Spleen (tissue), 11 donors: ENCODE data around the gene C1orf115. TPM values are rescaled to one million over a fixed set of nuclear protein-coding genes. Genes with fewer than 3 reads are reported as not detected.
A peak's percentile ranks its signal among the peaks of the same experiment; 100 is the strongest.

ENCODE experiments used
- DNase-seq: peaks from one replicate; pipeline ENCODE4 v3.0.0-alpha.2; 2020
- H3K27ac ChIP-seq, 8 donors: fragments of 200-600 bp; sonication (generic) in 7 of 8; 1 replicate in 4 of 8; 2 replicates in 4 of 8; pipeline versions ENCODE4 v1.5.0 to v1.8.0; 2016 to 2021; ENCODE audit warnings: inconsistent platforms in 4 of 8, mild to moderate bottlenecking in 4 of 8, moderate library complexity in 1 of 8
- H3K27me3 ChIP-seq, 7 donors: fragments of 200-600 bp; sonication (generic) in 6 of 7; replicated peaks in 1 of 7; 1 replicate in 4 of 7; 2 replicates in 3 of 7; pipeline versions ENCODE4 v1.5.0 to v1.8.0; 2016 to 2021; ENCODE audit warnings: inconsistent platforms in 3 of 7, mild to moderate bottlenecking in 1 of 7
- H3K36me3 ChIP-seq, 6 donors: fragments of 200-600 bp; sonication (generic) in 5 of 6; 1 replicate in 4 of 6; 2 replicates in 2 of 6; pipeline versions ENCODE4 v1.5.0 to v1.8.0; 2016 to 2021; ENCODE audit warnings: inconsistent platforms in 2 of 6
- H3K4me1 ChIP-seq, 6 donors: fragments of 200-600 bp; sonication (generic) in 5 of 6; 1 replicate in 3 of 6; 2 replicates in 3 of 6; pipeline versions ENCODE4 v1.5.0 to v1.8.0; 2016 to 2021; ENCODE audit warnings: inconsistent platforms in 3 of 6
- H3K4me3 ChIP-seq, 8 donors: fragments of 200-600 bp; sonication (generic) in 7 of 8; 1 replicate in 4 of 8; 2 replicates in 4 of 8; pipeline versions ENCODE4 v1.5.0 to v1.8.0; 2016 to 2021; ENCODE audit warnings: inconsistent platforms in 4 of 8, mild to moderate bottlenecking in 4 of 8, moderate library complexity in 2 of 8
- H3K9me3 ChIP-seq, 8 donors: fragments of 200-600 bp; sonication (generic) in 7 of 8; 1 replicate in 4 of 8; 2 replicates in 4 of 8; pipeline versions ENCODE4 v1.5.0 to v1.8.0; 2016 to 2021; ENCODE audit warnings: inconsistent platforms in 4 of 8
- POLR2A ChIP-seq, 3 donors: fragments of 450-650 bp; IDR thresholded peaks; one replicate each; pipeline ENCODE4 v1.5.1; 2017; ENCODE audit warnings: antibody characterized with exemption in 3 of 3, mild to moderate bottlenecking in 1 of 3
- POLR2AphosphoS5 ChIP-seq, 3 donors: sonication (generic); formaldehyde crosslinking; IDR thresholded peaks; one replicate each; pipeline ENCODE4 v1.5.1; 2017; ENCODE audit warnings: antibody characterized with exemption in 3 of 3
- WGBS, 5 donors: extraction: QIAGEN DNeasy Blood & Tissue Kit in 3 of 5; methylation state at CpG; one replicate each; pipeline versions ENCODE4 v1.1.5 to v1.1.7; 2013 to 2018; 5-methylcytosine and 5-hydroxymethylcytosine counted together
- intact Hi-C: fragments of 100-400 bp; cut with DNase I; formaldehyde crosslinking; loops from one replicate; pipeline ENCODE4 v1.15.0; 2023; ENCODE audit warnings: low total_unique reads
- polyA plus RNA-seq, 3 donors: library from polyadenylated mRNA; stranded (reverse); fragments of 200-250 nt; gene quantifications; one replicate each; pipeline ENCODE4 v1.2.1, GENCODE V29; 2013
- total RNA-seq, 7 donors: library from RNA; depleted of rRNA in 3 of 7; stranded (reverse); fragments of >200 nt in 3 of 7; fragmentation: NEBNext Ultra II Directional in 4 of 7; extraction: Animal tissue kit (Norgen Biotek cat#: 25700) in 4 of 7; gene quantifications; one replicate each; pipeline versions ENCODE4 v1.1.0 to v1.2.1, GENCODE V29; 2016 to 2021
- TF ChIP-seq, protein P1 (sequence below), 11 experiments: fragments of 200-600 bp in 7 of 11; fragments of 450-650 bp in 4 of 11; sonication (generic) in 4 of 11; IDR thresholded peaks in 8 of 11; conservative IDR thresholded peaks in 3 of 11; 1 replicate in 7 of 11; 2 replicates in 4 of 11; pipeline versions ENCODE4 v1.4.0 to v1.8.0; 2016 to 2021; ENCODE audit warnings: antibody characterized with exemption in 11 of 11, inconsistent platforms in 4 of 11, mild to moderate bottlenecking in 1 of 11
- donor health status: healthy with polysubstance abuse.
- donor health status: DM: no; HTN: no; CAD: no; lungs with moderate emphysema.
- donor health status: DM: no; HTN: no; CAD: no.
- donor health status: Bipolar disorder and iron deficiency.
- donor health status: healthy.
- donor health status: DM: no; HTN: no; CAD: no.
- donor health status: DM: yes; HTN: yes; CAD: no.

C1orf115 gene
- total and polyA plus RNA-seq, 10 donors, result 14.3 to 80.0 (median 47.7) TPM

DNA sequence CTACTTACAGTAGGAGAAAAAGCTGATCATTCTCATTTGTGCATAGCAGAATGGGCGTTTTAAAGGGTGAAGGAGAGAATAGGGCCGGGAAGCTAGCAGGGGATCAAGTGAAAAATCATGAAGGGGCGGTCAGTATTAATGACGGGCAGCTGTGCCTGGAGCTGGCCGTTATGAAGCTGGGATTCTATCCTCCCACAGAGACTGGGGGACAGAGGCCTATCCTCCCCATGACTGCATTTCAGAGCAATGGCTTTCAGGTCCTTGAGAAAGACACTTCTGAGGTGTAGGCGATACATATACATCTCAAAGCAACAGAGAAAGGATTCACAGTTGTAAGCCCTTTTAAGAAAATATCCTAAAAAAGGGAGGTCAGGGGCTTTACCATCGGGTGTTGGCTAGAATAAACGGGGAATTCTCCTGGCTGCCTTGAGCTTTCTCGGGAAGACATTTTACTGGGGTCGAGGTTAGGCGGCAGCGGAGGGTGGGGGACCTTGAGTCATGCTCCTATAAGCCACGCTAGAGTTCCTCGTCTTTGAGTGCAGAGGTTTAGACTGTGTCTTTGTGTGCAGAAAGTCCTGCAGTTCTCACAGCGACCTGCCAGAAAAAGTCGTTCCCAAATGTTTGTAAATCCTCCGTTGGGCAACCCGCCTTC is 57.4 kb downstream of the C1orf115 start:
- Histone ChIP-seq H3K36me3 (no peaks in the 10 kb centered on the region), H3K4me3 (peak overlapping the region; percentile 50 to 80 (median 58)), H3K4me1 (peaks cover 4 to 47% (median 25%) of the 10 kb centered on the region in 6 donors), H3K9me3 (no peaks in the 10 kb centered on the region), H3K27ac (peak overlapping the region; percentile 57 to 89 (median 86)), H3K27me3 (peaks cover 0 to 40% (median 8%) of the 10 kb centered on the region in 7 donors)
- TF ChIP-seq POLR2AphosphoS5 (IDR thresholded peaks at IDR 0.05) (no peak), POLR2A (IDR thresholded peaks at IDR 0.05) (no peak)
- TF ChIP-seq, protein P1, sequence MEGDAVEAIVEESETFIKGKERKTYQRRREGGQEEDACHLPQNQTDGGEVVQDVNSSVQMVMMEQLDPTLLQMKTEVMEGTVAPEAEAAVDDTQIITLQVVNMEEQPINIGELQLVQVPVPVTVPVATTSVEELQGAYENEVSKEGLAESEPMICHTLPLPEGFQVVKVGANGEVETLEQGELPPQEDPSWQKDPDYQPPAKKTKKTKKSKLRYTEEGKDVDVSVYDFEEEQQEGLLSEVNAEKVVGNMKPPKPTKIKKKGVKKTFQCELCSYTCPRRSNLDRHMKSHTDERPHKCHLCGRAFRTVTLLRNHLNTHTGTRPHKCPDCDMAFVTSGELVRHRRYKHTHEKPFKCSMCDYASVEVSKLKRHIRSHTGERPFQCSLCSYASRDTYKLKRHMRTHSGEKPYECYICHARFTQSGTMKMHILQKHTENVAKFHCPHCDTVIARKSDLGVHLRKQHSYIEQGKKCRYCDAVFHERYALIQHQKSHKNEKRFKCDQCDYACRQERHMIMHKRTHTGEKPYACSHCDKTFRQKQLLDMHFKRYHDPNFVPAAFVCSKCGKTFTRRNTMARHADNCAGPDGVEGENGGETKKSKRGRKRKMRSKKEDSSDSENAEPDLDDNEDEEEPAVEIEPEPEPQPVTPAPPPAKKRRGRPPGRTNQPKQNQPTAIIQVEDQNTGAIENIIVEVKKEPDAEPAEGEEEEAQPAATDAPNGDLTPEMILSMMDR (IDR thresholded peaks at IDR 0.05 in 8 of 11, conservative IDR thresholded peaks at IDR 0.05 in 3 of 11), result no peak
- no peak for DNase-seq
- 27 to 35% (median 32%) methylated on average over 18 of the region's 18 CpGs for WGBS, 5 donors
- intact Hi-C loops, result no loop called here

GRCh38 chr1:220748089-220748934 is 58.1 kb downstream of the C1orf115 start, which contains the start of gene MTARC2:
TSS of gene MTARC2 (plus strand) at chr1:220748322. CDS start at chr1:220748532, 210 bp downstream.
- H3K9me3 ChIP-seq, result no peaks in the 10 kb centered on the region
- peak within 1 kb of the TSS; percentile 50 to 80 (median 58) for H3K4me3 ChIP-seq
- H3K27ac ChIP-seq, result peak within 1 kb of the TSS; percentile 57 to 89 (median 86)
- H3K4me1 ChIP-seq, result peaks cover 4 to 47% (median 25%) of the 10 kb centered on the region in 6 donors
- intact Hi-C loops, result no loop called here
- H3K27me3 ChIP-seq, result peaks cover 0 to 40% (median 8%) of the 10 kb centered on the region in 7 donors
- no peaks in the 10 kb centered on the region for H3K36me3 ChIP-seq
- WGBS, 5 donors, result 1 to 4% (median 3%) methylated on average over 52 to 77 of the region's 77 CpGs
- TF ChIP-seq, protein P1 (IDR thresholded peaks at IDR 0.05 in 8 of 11, conservative IDR thresholded peaks at IDR 0.05 in 3 of 11), result peak in 1 of 11 experiments; percentile 13
- TF ChIP-seq POLR2A (IDR thresholded peaks at IDR 0.05) (peak in 2 of 3 donors; percentile 34 to 84), POLR2AphosphoS5 (IDR thresholded peaks at IDR 0.05) (peak; percentile 90 to 97 (median 91))
- peak; percentile 87 for DNase-seq

Other genes starting within 250 kb of the C1orf115 start
- 1 to 10 TPM; 2.1 to 3.9 (median 2.6) TPM for gene MARK1, start 162.2 kb upstream of the C1orf115 start, total RNA-seq
- 1 to 10 TPM in 1 of 3 donors, under 1 TPM in 2; 0.59 to 1.2 (median 0.63) TPM for gene MARK1, start 162.2 kb upstream of the C1orf115 start, polyA plus RNA-seq
- 10 to 100 TPM; 14.0 to 27.2 (median 16.3) TPM for gene MTARC2, start 58.0 kb downstream of the C1orf115 start, total RNA-seq
- gene MTARC2, start 58.0 kb downstream of the C1orf115 start, polyA plus RNA-seq, result 1 to 10 TPM; 4.8 to 8.3 (median 6.1) TPM
- gene MTARC1, start 96.5 kb downstream of the C1orf115 start, total RNA-seq, result 10 to 100 TPM in 4 of 7 donors, 1 to 10 TPM in 3; 4.6 to 17.3 (median 10.1) TPM
- gene MTARC1, start 96.5 kb downstream of the C1orf115 start, polyA plus RNA-seq, result 1 to 10 TPM; 3.2 to 6.0 (median 3.4) TPM
- gene HLX, start 189.1 kb downstream of the C1orf115 start, total RNA-seq, result 10 to 100 TPM; 12.4 to 36.1 (median 17.5) TPM
- gene HLX, start 189.1 kb downstream of the C1orf115 start, polyA plus RNA-seq, result 10 to 100 TPM in 2 of 3 donors, 1 to 10 TPM in 1; 6.9 to 13.7 (median 12.7) TPM